KOPT-K1 (cell line): ENCODE data around the gene CORO7.

ENCODE experiments used
- H3K27ac ChIP-seq: fragments of 200-600 bp; sonication (generic); 2 replicates; pipeline ENCODE4 v1.5.1; 2016; ENCODE audit warnings: antibody characterized with exemption, mild to moderate bottlenecking, low read depth, low read length; ENCODE audit not compliant: poor library complexity, severe bottlenecking
- H3K36me3 ChIP-seq: fragments of 200-600 bp; sonication (generic); 2 replicates; pipeline ENCODE4 v1.5.1; 2017; ENCODE audit warnings: antibody characterized with exemption, mild to moderate bottlenecking, low read length, moderate library complexity; ENCODE audit not compliant: insufficient read depth
- H3K9me3 ChIP-seq: fragments of 200-600 bp; sonication (generic); 2 replicates; pipeline ENCODE4 v1.5.1; 2017; ENCODE audit warnings: antibody characterized with exemption, low read length, mild to moderate bottlenecking; ENCODE audit not compliant: insufficient read depth, poor library complexity, severe bottlenecking

Gene CORO7

GRCh38 chr16:4412159-4412558 is 4.2 kb downstream of the CORO7 start:
- no peak overlapping the region for H3K27ac ChIP-seq
- peaks cover 61% of the 10 kb centered on the region for H3K36me3 ChIP-seq
- H3K9me3 ChIP-seq: no peaks in the 10 kb centered on the region

GRCh38 chr16:4411684-4412083 is 4.7 kb downstream of the CORO7 start:
- Histone ChIP-seq H3K9me3 (no peaks in the 10 kb centered on the region), H3K36me3 (peaks cover 64% of the 10 kb centered on the region), H3K27ac (no peak overlapping the region)

GRCh38 chr16:4410335-4411075 is 5.9 kb downstream of the CORO7 start:
- H3K27ac ChIP-seq: no peak overlapping the region
- peaks cover 75% of the 10 kb centered on the region for H3K36me3 ChIP-seq
- no peaks in the 10 kb centered on the region for H3K9me3 ChIP-seq

GRCh38 chr16:4409081-4409932 is 7.1 kb downstream of the CORO7 start:
- Histone ChIP-seq H3K27ac (no peak overlapping the region), H3K36me3 (peaks cover 87% of the 10 kb centered on the region), H3K9me3 (no peaks in the 10 kb centered on the region)

GRCh38 chr16:4408323-4408690 is 8.1 kb downstream of the CORO7 start:
- no peak overlapping the region for H3K27ac ChIP-seq
- H3K9me3 ChIP-seq: no peaks in the 10 kb centered on the region
- peaks cover 96% of the 10 kb centered on the region for H3K36me3 ChIP-seq

GRCh38 chr16:4407543-4408322 is 8.7 kb downstream of the CORO7 start:
- H3K27ac ChIP-seq: no peak overlapping the region
- H3K36me3 ChIP-seq: peaks cover 96% of the 10 kb centered on the region
- H3K9me3 ChIP-seq: no peaks in the 10 kb centered on the region

- no peak overlapping the region for H3K27ac ChIP-seq
- peaks cover 92% of the 10 kb centered on the region for H3K36me3 ChIP-seq
- H3K9me3 ChIP-seq: no peaks in the 10 kb centered on the region
These were observed 11.3 kb downstream of the CORO7 start for GRCh38 chr16:4404967-4405696.

- peaks cover 92% of the 10 kb centered on the region for H3K36me3 ChIP-seq
- no peak overlapping the region for H3K27ac ChIP-seq
- H3K9me3 ChIP-seq: no peaks in the 10 kb centered on the region
These were observed 12.0 kb downstream of the CORO7 start for GRCh38 chr16:4404247-4404966.

- Histone ChIP-seq H3K27ac (no peak overlapping the region), H3K36me3 (peaks cover 89% of the 10 kb centered on the region)
These were observed 13.1 kb downstream of the CORO7 start for GRCh38 chr16:4403133-4403949.

GRCh38 chr16:4402439-4403132 is 13.8 kb downstream of the CORO7 start:
- peaks cover 89% of the 10 kb centered on the region for H3K36me3 ChIP-seq
- H3K9me3 ChIP-seq: no peaks in the 10 kb centered on the region
- no peak overlapping the region for H3K27ac ChIP-seq

More at GRCh38 chr16:4403133-4403949, 13.1 kb downstream of the CORO7 start:
- H3K9me3 ChIP-seq: no peaks in the 10 kb centered on the region

- Histone ChIP-seq H3K36me3 (peaks cover 89% of the 10 kb centered on the region), H3K27ac (no peak overlapping the region)
These were observed 14.9 kb downstream of the CORO7 start for GRCh38 chr16:4401510-4401909.

GRCh38 chr16:4401094-4401501 is 15.3 kb downstream of the CORO7 start:
- H3K9me3 ChIP-seq: no peaks in the 10 kb centered on the region
- H3K36me3 ChIP-seq: peaks cover 89% of the 10 kb centered on the region
- H3K27ac ChIP-seq: no peak overlapping the region

More at GRCh38 chr16:4401510-4401909, 14.9 kb downstream of the CORO7 start:
- H3K9me3 ChIP-seq: no peaks in the 10 kb centered on the region
